GM23338 (cell line): ENCODE data around the gene MAST2. TPM values are rescaled to one million over a fixed set of nuclear protein-coding genes. Genes with fewer than 3 reads are reported as not detected.

Experiments used
- ATAC-seq: fragments of 200-7000 bp; cut with Tn5 transposase; 3 replicates; pipeline ENCODE4 v1.9.1; 2020
- DNase-seq: peaks from one replicate; pipeline ENCODE4 v3.0.0-alpha.2; 2015; ENCODE audit warnings: low spot score
- H2AFZ ChIP-seq: fragments of 200-600 bp; sonication (generic); 2 replicates; pipeline ENCODE4 v1.8.0; 2016; ENCODE audit warnings: antibody characterized with exemption, mild to moderate bottlenecking, moderate library complexity
- H3F3A ChIP-seq: fragments of 200-600 bp; sonication (generic); replicated peaks from 2 replicates; pipeline ENCODE4 v1.8.0; 2017; ENCODE audit warnings: antibody characterized with exemption, mixed run types, low read depth
- H3K27ac ChIP-seq: fragments of 200-600 bp; sonication (generic); 2 replicates; pipeline ENCODE4 v1.6.1; 2016; ENCODE audit warnings: low read depth
- H3K27me3 ChIP-seq: fragments of 200-600 bp; sonication (generic); 2 replicates; pipeline ENCODE4 v1.8.0; 2016; ENCODE audit warnings: mild to moderate bottlenecking, mixed run types, moderate library complexity; ENCODE audit not compliant: insufficient read depth
- H3K36me3 ChIP-seq: fragments of 200-600 bp; sonication (generic); 2 replicates; pipeline ENCODE4 v1.8.0; 2016; ENCODE audit warnings: mild to moderate bottlenecking; ENCODE audit not compliant: insufficient read depth
- H3K4me1 ChIP-seq: fragments of 200-600 bp; sonication (generic); 2 replicates; pipeline ENCODE4 v1.8.0; 2016; ENCODE audit warnings: mild to moderate bottlenecking, moderate library complexity; ENCODE audit not compliant: insufficient read depth
- H3K4me2 ChIP-seq: fragments of 200-600 bp; sonication (generic); 2 replicates; pipeline ENCODE4 v1.7.1; 2017; ENCODE audit warnings: mixed run types
- H3K4me3 ChIP-seq: fragments of 200-600 bp; sonication (generic); 2 replicates; pipeline ENCODE4 v1.6.1; 2016; ENCODE audit warnings: mixed run types
- H3K79me2 ChIP-seq: fragments of 200-600 bp; sonication (generic); replicated peaks from 2 replicates; pipeline ENCODE4 v1.8.0; 2017; ENCODE audit warnings: mild to moderate bottlenecking; ENCODE audit not compliant: insufficient read depth
- H3K9me2 ChIP-seq: fragments of 200-600 bp; sonication (generic); 2 replicates; pipeline ENCODE4 v1.8.0; 2017; ENCODE audit not compliant: insufficient read depth
- H4K20me1 ChIP-seq: fragments of 200-600 bp; sonication (generic); replicated peaks from 2 replicates; pipeline ENCODE4 v1.8.0; 2017; ENCODE audit warnings: mild to moderate bottlenecking; ENCODE audit not compliant: insufficient read depth
- H3K27ac Mint-ChIP-seq: 2 replicates; pipeline ENCODE4 v1.8.0; 2020; ENCODE audit warnings: inconsistent platforms, mild to moderate bottlenecking, moderate library complexity, mixed read lengths
- H3K27me3 Mint-ChIP-seq: 3 replicates; pipeline ENCODE4 v1.8.0; 2022; ENCODE audit warnings: low read depth, mild to moderate bottlenecking, moderate library complexity, mixed read lengths, inconsistent platforms; ENCODE audit not compliant: insufficient read depth, poor library complexity
- H3K36me3 Mint-ChIP-seq: 3 replicates; pipeline ENCODE4 v1.8.0; 2021; ENCODE audit warnings: low read depth, mild to moderate bottlenecking, inconsistent platforms, moderate library complexity, mixed read lengths
- H3K4me1 Mint-ChIP-seq: 3 replicates; pipeline ENCODE4 v1.8.0; 2020; ENCODE audit warnings: mild to moderate bottlenecking, inconsistent platforms, mixed read lengths
- H3K4me3 Mint-ChIP-seq: 3 replicates; pipeline ENCODE4 v1.8.0; 2021; ENCODE audit warnings: moderate library complexity, mild to moderate bottlenecking, inconsistent platforms, mixed read lengths
- H3K9me3 Mint-ChIP-seq: 3 replicates; pipeline ENCODE4 v1.8.0; 2020; ENCODE audit warnings: moderate library complexity, mild to moderate bottlenecking, inconsistent platforms, mixed read lengths
- CREB1 ChIP-seq: fragments of 250-450 bp; sonication (Bioruptor Pico); IDR thresholded peaks from 2 replicates; pipeline ENCODE4 v1.5.0; 2020; ENCODE audit warnings: low read depth, mild to moderate bottlenecking, moderate library complexity
- EZH2 ChIP-seq: fragments of 200-600 bp; sonication (generic); IDR thresholded peaks from one replicate; pipeline ENCODE4 v1.8.0; 2017; ENCODE audit warnings: antibody characterized with exemption, mild to moderate bottlenecking, low read depth; ENCODE audit not compliant: unreplicated experiment
- NANOG ChIP-seq: IDR thresholded peaks from 2 replicates; pipeline ENCODE4 v1.6.1; 2016; ENCODE audit warnings: antibody characterized with exemption, borderline replicate concordance
- STAT1 ChIP-seq: IDR thresholded peaks from one replicate; pipeline ENCODE4 v1.6.1; 2016; ENCODE audit warnings: antibody characterized with exemption; ENCODE audit not compliant: unreplicated experiment
- ZNF331 ChIP-seq: fragments of 250-450 bp; sonication (Bioruptor Pico); IDR thresholded peaks from 2 replicates; pipeline ENCODE4 v1.5.0; 2020; ENCODE audit warnings: low read depth, mild to moderate bottlenecking, moderate library complexity
- polyA plus RNA-seq: library from polyadenylated mRNA; unstranded; fragments of >200 nt; fragmentation: Nextera tagmentation; extraction: Ambion mirVana; gene quantifications from 2 replicates; pipeline ENCODE4 v1.2.1, GENCODE V29; 2016
- total RNA-seq: library from RNA; depleted of rRNA; stranded (reverse); fragments of >200 nt; shearing (Covaris generic); gene quantifications from 2 replicates; pipeline ENCODE4 v1.2.3, GENCODE V29; 2014
- TF ChIP-seq, protein P1 (sequence below): fragments of 250-450 bp; sonication (Bioruptor Pico); IDR thresholded peaks from 2 replicates; pipeline ENCODE4 v1.5.0; 2020; ENCODE audit warnings: mild to moderate bottlenecking, moderate library complexity
- TF ChIP-seq, protein P2 (sequence below): IDR thresholded peaks from 2 replicates; pipeline ENCODE4 v1.6.1; 2016; ENCODE audit warnings: antibody characterized with exemption
- TF ChIP-seq, protein P3 (sequence below): IDR thresholded peaks from one replicate; pipeline ENCODE4 v1.6.1; 2018; ENCODE audit warnings: antibody characterized with exemption; ENCODE audit not compliant: unreplicated experiment

MAST2 gene
- total and polyA plus RNA-seq, 2 experiments from 2014 or later: 11.5 to 57.7 TPM

- H3K36me3 ChIP-seq: no peaks in the 10 kb centered on the region
- H3K79me2 ChIP-seq: no peaks in the 10 kb centered on the region
- no peaks in the 10 kb centered on the region; the same call in none of the 2 replicates for H4K20me1 ChIP-seq
- no peaks in the 10 kb centered on the region for H3K4me1 Mint-ChIP-seq
- no peaks in the 10 kb centered on the region for H3F3A ChIP-seq
- H3K27me3 ChIP-seq: no peaks in the 10 kb centered on the region
- no peak for TF ChIP-seq EZH2
- no peak overlapping the region for H2AFZ ChIP-seq
- no peaks in the 10 kb centered on the region for H3K4me1 ChIP-seq
- H3K27ac ChIP-seq: no peak overlapping the region
- peaks cover 15% of the 10 kb centered on the region for H3K36me3 Mint-ChIP-seq
- H3K4me3 ChIP-seq: no peak overlapping the region
- H3K9me2 ChIP-seq: no peaks in the 10 kb centered on the region
- peaks cover 4% of the 10 kb centered on the region; the same call in 1 of the 3 replicates for H3K9me3 Mint-ChIP-seq
- H3K4me2 ChIP-seq: no peak overlapping the region
- peaks cover 2% of the 10 kb centered on the region for H3K27me3 Mint-ChIP-seq
- no peak overlapping the region for H3K4me3 Mint-ChIP-seq
- ATAC-seq (peak; percentile 43; the same call in 2 of the 3 replicates), DNase-seq (no peak)
- no peak overlapping the region for H3K27ac Mint-ChIP-seq
These were observed 171.3 kb downstream of the MAST2 start for GRCh38 chr1:45974541-45975269.

DNA sequence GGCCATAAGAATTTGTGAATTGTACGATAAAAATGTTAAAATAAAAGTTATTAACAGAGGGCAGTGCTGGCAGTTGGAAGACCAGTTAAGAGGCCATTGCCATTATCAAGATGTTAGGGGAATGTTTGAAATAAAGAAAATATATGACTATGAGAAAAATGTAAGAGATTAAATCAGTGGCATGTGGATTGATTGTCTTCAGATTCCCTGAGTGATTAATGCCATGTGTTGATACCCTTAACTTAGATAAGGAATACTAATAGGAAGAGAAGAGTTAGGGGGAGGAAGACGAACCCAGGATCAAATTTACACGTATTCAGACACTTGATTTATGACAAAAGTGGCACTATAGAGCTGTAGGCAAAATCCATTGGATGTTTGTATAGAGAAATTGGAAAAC lies 173.2 kb downstream of the MAST2 start:
- H3K4me3 ChIP-seq: no peak overlapping the region
- no peak for DNase-seq
- H3K4me1 ChIP-seq: no peaks in the 10 kb centered on the region
- peaks cover 2% of the 10 kb centered on the region for H3K27me3 Mint-ChIP-seq
- no peak overlapping the region for H3K4me3 Mint-ChIP-seq
- H3K9me2 ChIP-seq: no peaks in the 10 kb centered on the region
- no peak overlapping the region for H3K27ac Mint-ChIP-seq
- H3K27me3 ChIP-seq: no peaks in the 10 kb centered on the region
- no peaks in the 10 kb centered on the region for H3K36me3 ChIP-seq
- H4K20me1 ChIP-seq: no peaks in the 10 kb centered on the region; the same call in none of the 2 replicates
- no peak for ATAC-seq
- H3F3A ChIP-seq: no peaks in the 10 kb centered on the region
- no peaks in the 10 kb centered on the region for H3K79me2 ChIP-seq
- H3K4me1 Mint-ChIP-seq: no peaks in the 10 kb centered on the region
- no peak overlapping the region for H2AFZ ChIP-seq
- no peaks in the 10 kb centered on the region; the same call in 2 of the 3 replicates for H3K9me3 Mint-ChIP-seq
- no peak overlapping the region for H3K27ac ChIP-seq
- H3K4me2 ChIP-seq: no peak overlapping the region
- peaks cover 9% of the 10 kb centered on the region for H3K36me3 Mint-ChIP-seq
- TF ChIP-seq NANOG: no peak
- no peak for TF ChIP-seq ZNF331 (CRISPR knock-in tag)
- TF ChIP-seq STAT1: no peak
- no peak for TF ChIP-seq EZH2
- TF ChIP-seq, protein P1, sequence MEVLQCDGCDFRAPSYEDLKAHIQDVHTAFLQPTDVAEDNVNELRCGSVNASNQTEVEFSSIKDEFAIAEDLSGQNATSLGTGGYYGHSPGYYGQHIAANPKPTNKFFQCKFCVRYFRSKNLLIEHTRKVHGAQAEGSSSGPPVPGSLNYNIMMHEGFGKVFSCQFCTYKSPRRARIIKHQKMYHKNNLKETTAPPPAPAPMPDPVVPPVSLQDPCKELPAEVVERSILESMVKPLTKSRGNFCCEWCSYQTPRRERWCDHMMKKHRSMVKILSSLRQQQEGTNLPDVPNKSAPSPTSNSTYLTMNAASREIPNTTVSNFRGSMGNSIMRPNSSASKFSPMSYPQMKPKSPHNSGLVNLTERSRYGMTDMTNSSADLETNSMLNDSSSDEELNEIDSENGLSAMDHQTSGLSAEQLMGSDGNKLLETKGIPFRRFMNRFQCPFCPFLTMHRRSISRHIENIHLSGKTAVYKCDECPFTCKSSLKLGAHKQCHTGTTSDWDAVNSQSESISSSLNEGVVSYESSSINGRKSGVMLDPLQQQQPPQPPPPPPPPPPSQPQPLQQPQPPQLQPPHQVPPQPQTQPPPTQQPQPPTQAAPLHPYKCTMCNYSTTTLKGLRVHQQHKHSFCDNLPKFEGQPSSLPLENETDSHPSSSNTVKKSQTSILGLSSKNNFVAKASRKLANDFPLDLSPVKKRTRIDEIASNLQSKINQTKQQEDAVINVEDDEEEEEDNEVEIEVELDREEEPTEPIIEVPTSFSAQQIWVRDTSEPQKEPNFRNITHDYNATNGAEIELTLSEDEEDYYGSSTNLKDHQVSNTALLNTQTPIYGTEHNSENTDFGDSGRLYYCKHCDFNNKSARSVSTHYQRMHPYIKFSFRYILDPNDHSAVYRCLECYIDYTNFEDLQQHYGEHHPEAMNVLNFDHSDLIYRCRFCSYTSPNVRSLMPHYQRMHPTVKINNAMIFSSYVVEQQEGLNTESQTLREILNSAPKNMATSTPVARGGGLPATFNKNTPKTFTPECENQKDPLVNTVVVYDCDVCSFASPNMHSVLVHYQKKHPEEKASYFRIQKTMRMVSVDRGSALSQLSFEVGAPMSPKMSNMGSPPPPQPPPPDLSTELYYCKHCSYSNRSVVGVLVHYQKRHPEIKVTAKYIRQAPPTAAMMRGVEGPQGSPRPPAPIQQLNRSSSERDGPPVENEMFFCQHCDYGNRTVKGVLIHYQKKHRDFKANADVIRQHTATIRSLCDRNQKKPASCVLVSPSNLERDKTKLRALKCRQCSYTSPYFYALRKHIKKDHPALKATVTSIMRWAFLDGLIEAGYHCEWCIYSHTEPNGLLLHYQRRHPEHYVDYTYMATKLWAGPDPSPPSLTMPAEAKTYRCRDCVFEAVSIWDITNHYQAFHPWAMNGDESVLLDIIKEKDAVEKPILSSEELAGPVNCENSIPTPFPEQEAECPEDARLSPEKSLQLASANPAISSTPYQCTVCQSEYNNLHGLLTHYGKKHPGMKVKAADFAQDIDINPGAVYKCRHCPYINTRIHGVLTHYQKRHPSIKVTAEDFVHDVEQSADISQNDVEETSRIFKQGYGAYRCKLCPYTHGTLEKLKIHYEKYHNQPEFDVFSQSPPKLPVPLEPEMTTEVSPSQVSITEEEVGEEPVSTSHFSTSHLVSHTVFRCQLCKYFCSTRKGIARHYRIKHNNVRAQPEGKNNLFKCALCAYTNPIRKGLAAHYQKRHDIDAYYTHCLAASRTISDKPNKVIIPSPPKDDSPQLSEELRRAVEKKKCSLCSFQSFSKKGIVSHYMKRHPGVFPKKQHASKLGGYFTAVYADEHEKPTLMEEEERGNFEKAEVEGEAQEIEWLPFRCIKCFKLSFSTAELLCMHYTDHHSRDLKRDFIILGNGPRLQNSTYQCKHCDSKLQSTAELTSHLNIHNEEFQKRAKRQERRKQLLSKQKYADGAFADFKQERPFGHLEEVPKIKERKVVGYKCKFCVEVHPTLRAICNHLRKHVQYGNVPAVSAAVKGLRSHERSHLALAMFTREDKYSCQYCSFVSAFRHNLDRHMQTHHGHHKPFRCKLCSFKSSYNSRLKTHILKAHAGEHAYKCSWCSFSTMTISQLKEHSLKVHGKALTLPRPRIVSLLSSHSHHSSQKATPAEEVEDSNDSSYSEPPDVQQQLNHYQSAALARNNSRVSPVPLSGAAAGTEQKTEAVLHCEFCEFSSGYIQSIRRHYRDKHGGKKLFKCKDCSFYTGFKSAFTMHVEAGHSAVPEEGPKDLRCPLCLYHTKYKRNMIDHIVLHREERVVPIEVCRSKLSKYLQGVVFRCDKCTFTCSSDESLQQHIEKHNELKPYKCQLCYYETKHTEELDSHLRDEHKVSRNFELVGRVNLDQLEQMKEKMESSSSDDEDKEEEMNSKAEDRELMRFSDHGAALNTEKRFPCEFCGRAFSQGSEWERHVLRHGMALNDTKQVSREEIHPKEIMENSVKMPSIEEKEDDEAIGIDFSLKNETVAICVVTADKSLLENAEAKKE: no peak
- no peak for TF ChIP-seq CREB1
- TF ChIP-seq, protein P2, sequence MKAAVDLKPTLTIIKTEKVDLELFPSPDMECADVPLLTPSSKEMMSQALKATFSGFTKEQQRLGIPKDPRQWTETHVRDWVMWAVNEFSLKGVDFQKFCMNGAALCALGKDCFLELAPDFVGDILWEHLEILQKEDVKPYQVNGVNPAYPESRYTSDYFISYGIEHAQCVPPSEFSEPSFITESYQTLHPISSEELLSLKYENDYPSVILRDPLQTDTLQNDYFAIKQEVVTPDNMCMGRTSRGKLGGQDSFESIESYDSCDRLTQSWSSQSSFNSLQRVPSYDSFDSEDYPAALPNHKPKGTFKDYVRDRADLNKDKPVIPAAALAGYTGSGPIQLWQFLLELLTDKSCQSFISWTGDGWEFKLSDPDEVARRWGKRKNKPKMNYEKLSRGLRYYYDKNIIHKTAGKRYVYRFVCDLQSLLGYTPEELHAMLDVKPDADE: no peak
- TF ChIP-seq, protein P3, sequence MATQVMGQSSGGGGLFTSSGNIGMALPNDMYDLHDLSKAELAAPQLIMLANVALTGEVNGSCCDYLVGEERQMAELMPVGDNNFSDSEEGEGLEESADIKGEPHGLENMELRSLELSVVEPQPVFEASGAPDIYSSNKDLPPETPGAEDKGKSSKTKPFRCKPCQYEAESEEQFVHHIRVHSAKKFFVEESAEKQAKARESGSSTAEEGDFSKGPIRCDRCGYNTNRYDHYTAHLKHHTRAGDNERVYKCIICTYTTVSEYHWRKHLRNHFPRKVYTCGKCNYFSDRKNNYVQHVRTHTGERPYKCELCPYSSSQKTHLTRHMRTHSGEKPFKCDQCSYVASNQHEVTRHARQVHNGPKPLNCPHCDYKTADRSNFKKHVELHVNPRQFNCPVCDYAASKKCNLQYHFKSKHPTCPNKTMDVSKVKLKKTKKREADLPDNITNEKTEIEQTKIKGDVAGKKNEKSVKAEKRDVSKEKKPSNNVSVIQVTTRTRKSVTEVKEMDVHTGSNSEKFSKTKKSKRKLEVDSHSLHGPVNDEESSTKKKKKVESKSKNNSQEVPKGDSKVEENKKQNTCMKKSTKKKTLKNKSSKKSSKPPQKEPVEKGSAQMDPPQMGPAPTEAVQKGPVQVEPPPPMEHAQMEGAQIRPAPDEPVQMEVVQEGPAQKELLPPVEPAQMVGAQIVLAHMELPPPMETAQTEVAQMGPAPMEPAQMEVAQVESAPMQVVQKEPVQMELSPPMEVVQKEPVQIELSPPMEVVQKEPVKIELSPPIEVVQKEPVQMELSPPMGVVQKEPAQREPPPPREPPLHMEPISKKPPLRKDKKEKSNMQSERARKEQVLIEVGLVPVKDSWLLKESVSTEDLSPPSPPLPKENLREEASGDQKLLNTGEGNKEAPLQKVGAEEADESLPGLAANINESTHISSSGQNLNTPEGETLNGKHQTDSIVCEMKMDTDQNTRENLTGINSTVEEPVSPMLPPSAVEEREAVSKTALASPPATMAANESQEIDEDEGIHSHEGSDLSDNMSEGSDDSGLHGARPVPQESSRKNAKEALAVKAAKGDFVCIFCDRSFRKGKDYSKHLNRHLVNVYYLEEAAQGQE: no peak
